HG03060 (cell line): ENCODE data around the gene ID2.
"Not testable (repeated sequence)": the region's sequence is repeated elsewhere in the genome, so short reads cannot be mapped to it uniquely, and the experiment has no call there.

Source experiments
- ATAC-seq: cut with Tn5 transposase; IDR thresholded peaks from one replicate; pipeline ENCODE4 v1.9.1; 2021; ENCODE audit warnings: low read depth, moderate number of reproducible peaks; ENCODE audit not compliant: unreplicated experiment

Gene ID2

GRCh38 chr2:8725838-8726237 lies 44.0 kb downstream of the ID2 start:
- no peak for ATAC-seq

GRCh38 chr2:8728305-8729015 lies 46.6 kb downstream of the ID2 start:
- ATAC-seq: no peak

GRCh38 chr2:8729101-8729500 lies 47.2 kb downstream of the ID2 start:
- ATAC-seq: not testable (repeated sequence)

GRCh38 chr2:8729939-8730338 lies 48.1 kb downstream of the ID2 start:
- no peak for ATAC-seq

GRCh38 chr2:8732601-8733000 lies 50.7 kb downstream of the ID2 start:
- ATAC-seq: no peak
